HepG2 (cell line): ENCODE results near the gene BTG3. TPM values are rescaled to one million over a fixed set of nuclear protein-coding genes. Genes with fewer than 3 reads are reported as not detected.

Source experiments
- DPF2 ChIP-seq: sonication (generic); formaldehyde crosslinking; IDR thresholded peaks from 2 replicates; pipeline ENCODE4 v1.4.0; 2020; ENCODE audit warnings: mild to moderate bottlenecking, low read depth, missing genetic modification reagents, borderline replicate concordance
- FOXA1 ChIP-seq, 2 experiments: fragments of 450-650 bp in 1 of 2; sonication (generic) in 1 of 2; formaldehyde crosslinking in 1 of 2; IDR thresholded peaks; 2 replicates each; pipeline versions ENCODE4 v1.4.0 to v1.6.1; 2016 to 2020; ENCODE audit warnings: missing genetic modification reagents in 1 of 2
- GLMP ChIP-seq: sonication (generic); formaldehyde crosslinking; IDR thresholded peaks from 2 replicates; pipeline ENCODE4 v1.9.0; 2021; ENCODE audit warnings: missing genetic modification reagents, mild to moderate bottlenecking, borderline replicate concordance
- GTF3A ChIP-seq: sonication (generic); formaldehyde crosslinking; conservative IDR thresholded peaks from 2 replicates; pipeline ENCODE4 v1.4.0; 2020; ENCODE audit warnings: mild to moderate bottlenecking, missing genetic modification reagents
- HES4 ChIP-seq: sonication (generic); formaldehyde crosslinking; IDR thresholded peaks from 2 replicates; pipeline ENCODE4 v1.9.0; 2021; ENCODE audit warnings: mild to moderate bottlenecking, missing genetic modification reagents, borderline replicate concordance
- IRF1 ChIP-seq: sonication (generic); formaldehyde crosslinking; IDR thresholded peaks from 2 replicates; pipeline ENCODE4 v1.4.0; 2020; ENCODE audit warnings: low read depth, mild to moderate bottlenecking, missing genetic modification reagents
- NFKB2 ChIP-seq: sonication (generic); formaldehyde crosslinking; IDR thresholded peaks from 2 replicates; pipeline ENCODE4 v1.4.0; 2020; ENCODE audit warnings: missing genetic modification reagents, borderline replicate concordance
- PCBP2 ChIP-seq: fragments of 200-400 bp; formaldehyde crosslinking; optimal IDR thresholded peaks from 2 replicates; pipeline ENCODE3; 2018; ENCODE audit warnings: low read length, low read depth; ENCODE audit not compliant: poor library complexity, severe bottlenecking
- RBFOX2 ChIP-seq: fragments of 200-400 bp; formaldehyde crosslinking; IDR thresholded peaks from 2 replicates; pipeline ENCODE4 v1.6.1; 2017; ENCODE audit warnings: low read depth, mild to moderate bottlenecking, low read length
- SP2 ChIP-seq: sonication (generic); formaldehyde crosslinking; IDR thresholded peaks from 2 replicates; pipeline ENCODE4 v1.5.1; 2020; ENCODE audit warnings: mild to moderate bottlenecking, missing genetic modification reagents
- SP4 ChIP-seq: sonication (generic); formaldehyde crosslinking; IDR thresholded peaks from 2 replicates; pipeline ENCODE4 v1.8.1; 2023; ENCODE audit warnings: mild to moderate bottlenecking, missing genetic modification reagents
- TAF15 ChIP-seq: fragments of 200-400 bp; formaldehyde crosslinking; IDR thresholded peaks from one replicate; pipeline ENCODE4 v1.6.1; 2018; ENCODE audit warnings: mild to moderate bottlenecking, low read depth, low read length; ENCODE audit not compliant: poor library complexity, severe bottlenecking
- ZFAT ChIP-seq: sonication (generic); formaldehyde crosslinking; conservative IDR thresholded peaks from 2 replicates; pipeline ENCODE4 v1.8.1; 2023; ENCODE audit warnings: missing genetic modification reagents, inconsistent platforms
- ZMYM2 ChIP-seq: sonication (generic); formaldehyde crosslinking; IDR thresholded peaks from 2 replicates; pipeline ENCODE4 v1.8.0; 2022; ENCODE audit warnings: mild to moderate bottlenecking, missing genetic modification reagents
- ZNF207 ChIP-seq: fragments of 450-650 bp; IDR thresholded peaks from 2 replicates; pipeline ENCODE4 v1.6.1; 2016; ENCODE audit warnings: antibody characterized with exemption, borderline replicate concordance
- ZNF224 ChIP-seq: sonication (generic); formaldehyde crosslinking; IDR thresholded peaks from 2 replicates; pipeline ENCODE4 v1.5.0; 2020; ENCODE audit warnings: mild to moderate bottlenecking, missing genetic modification reagents
- ZNF256 ChIP-seq: sonication (generic); formaldehyde crosslinking; conservative IDR thresholded peaks from 2 replicates; pipeline ENCODE4 v1.4.0; 2020; ENCODE audit warnings: missing genetic modification reagents
- ZNF275 ChIP-seq: sonication (generic); formaldehyde crosslinking; IDR thresholded peaks from 2 replicates; pipeline ENCODE4 v1.8.0; 2022; ENCODE audit warnings: missing genetic modification reagents, mild to moderate bottlenecking, inconsistent platforms, borderline replicate concordance
- ZNF30 ChIP-seq: sonication (generic); formaldehyde crosslinking; IDR thresholded peaks from 2 replicates; pipeline ENCODE4 v1.5.0; 2020; ENCODE audit warnings: mild to moderate bottlenecking, missing genetic modification reagents
- ZNF33A ChIP-seq: sonication (generic); formaldehyde crosslinking; IDR thresholded peaks from 2 replicates; pipeline ENCODE4 v1.5.1; 2020; ENCODE audit warnings: missing genetic modification reagents, mild to moderate bottlenecking, moderate library complexity, borderline replicate concordance
- ZNF350 ChIP-seq: sonication (generic); formaldehyde crosslinking; IDR thresholded peaks from 2 replicates; pipeline ENCODE4 v1.4.0; 2020; ENCODE audit warnings: mild to moderate bottlenecking, low read depth, missing genetic modification reagents, borderline replicate concordance
- ZNF704 ChIP-seq: sonication (generic); formaldehyde crosslinking; IDR thresholded peaks from 2 replicates; pipeline ENCODE4 v1.8.1; 2023; ENCODE audit warnings: mild to moderate bottlenecking, inconsistent platforms, moderate library complexity, missing genetic modification reagents, borderline replicate concordance
- ZNF788 ChIP-seq: sonication (generic); formaldehyde crosslinking; IDR thresholded peaks from 2 replicates; pipeline ENCODE4 v1.5.0; 2020; ENCODE audit warnings: mild to moderate bottlenecking, missing genetic modification reagents, borderline replicate concordance
- ZNF800 ChIP-seq: sonication (generic); formaldehyde crosslinking; IDR thresholded peaks from 2 replicates; pipeline ENCODE4 v1.4.0; 2020; ENCODE audit warnings: missing genetic modification reagents
- polyA plus RNA-seq, 8 experiments: library from polyadenylated mRNA; depleted of rRNA in 3 of 8; stranded (reverse) in 7 of 8; unstranded in 1 of 8; fragments of >200 nt; fragmentation: Illumina TruSeq in 4 of 8; extraction: Trizol in 4 of 8; gene quantifications; 2 replicates each; pipeline versions ENCODE4 v1.2.1 to v1.2.3, GENCODE V29; 2011 to 2016; ENCODE audit warnings: low read depth in 4 of 8, missing spikeins in 1 of 8, mixed read lengths in 1 of 8; ENCODE audit not compliant: insufficient read depth in 1 of 8
- total RNA-seq, 5 experiments: library from RNA; depleted of rRNA; stranded (reverse); fragments of >200 nt; fragmentation: Illumina TruSeq; extraction: Trizol; gene quantifications; 2 replicates each; pipeline ENCODE4 v1.2.3, GENCODE V29; 2016; ENCODE audit warnings: low read depth in 1 of 5

Gene BTG3
- total and polyA plus RNA-seq, 2 of the 13 experiments (the other 11 are each of a cell fraction or from before 2014, with no cell fraction given), result 13.9 to 27.4 TPM

GRCh38 chr21:17612023-17612564 is 607 bp downstream of the BTG3 start (continued):
- no peak for TF ChIP-seq IRF1 (CRISPR knock-in tag)
- no peak for TF ChIP-seq SP4 (CRISPR knock-in tag)
- no peak for TF ChIP-seq ZFAT (CRISPR knock-in tag)
- 0 out of 2 replicates have a peak, but pooled peaks have one; percentile 39 for TF ChIP-seq ZNF33A (CRISPR knock-in tag)
- no peak for TF ChIP-seq RBFOX2
- TF ChIP-seq GTF3A (CRISPR knock-in tag), result no peak
- TF ChIP-seq ZNF275, result no peak
- no peak for TF ChIP-seq NFKB2 (CRISPR knock-in tag)
- no peak for TF ChIP-seq DPF2 (CRISPR knock-in tag)
- no peak for TF ChIP-seq ZNF350 (CRISPR knock-in tag)
- no peak for TF ChIP-seq ZNF224
- TF ChIP-seq ZNF704 (CRISPR knock-in tag), result no peak
- 0 out of 2 replicates have a peak, but pooled peaks have one; percentile 12 for TF ChIP-seq ZMYM2 (CRISPR knock-in tag)
- TF ChIP-seq TAF15, result no peak
- TF ChIP-seq ZNF30 (CRISPR knock-in tag), result 0 out of 2 replicates have a peak, but pooled peaks have one; percentile 28
- no peak for TF ChIP-seq HES4
- TF ChIP-seq GLMP, result no peak
- TF ChIP-seq ZNF788 (CRISPR knock-in tag), result no peak
- TF ChIP-seq FOXA1 (IDR thresholded peaks at IDR 0.05), result no peak
- TF ChIP-seq FOXA1 (CRISPR knock-in tag; IDR thresholded peaks at IDR 0.05), result no peak
- no peak for TF ChIP-seq ZNF256 (CRISPR knock-in tag)
- TF ChIP-seq PCBP2, result no peak
- TF ChIP-seq ZNF800 (CRISPR knock-in tag), result no peak
- no peak for TF ChIP-seq ZNF207
- TF ChIP-seq SP2 (CRISPR knock-in tag), result no peak
